ENCODE data around the gene ZNF682. TPM values are rescaled to one million over a fixed set of nuclear protein-coding genes. Genes with fewer than 3 reads are reported as not detected.
"Not testable (repeated sequence)": the region's sequence is repeated elsewhere in the genome, so short reads cannot be mapped to it uniquely, and the experiment has no call there.

Gene ZNF682
- 23.0 and 24.9 TPM in 2 replicates for total RNA-seq (2021)
- long read RNA-seq, transcript ZNF682-203 (4 exons, 3,245 nt), result major isoform, 96 of 142 reads
- long read RNA-seq, partial matches to known transcripts, result 4 of 142 reads
- long read RNA-seq, other reads (novel, unspliced or antisense), result 40 of 142 reads

- WGBS (ENCODE audit: extremely low coverage, insufficient read length, low lambda C conversion rate), result no CpG with 5 or more reads among the region's 25 CpGs
Measured at GRCh38 chr19:20039203-20039723, at the start of gene ZNF682. TSS of gene ZNF682 (minus strand) at chr19:20039505. CDS start at chr19:20039345, 160 bp downstream.

GRCh38 chr19:20082876-20083275 lies 43.6 kb upstream of the ZNF682 start:
- peaks cover 20% of the 10 kb centered on the region for H3K4me1 ChIP-seq (ENCODE audit: insufficient read depth, low read length)
- H3K23me2 ChIP-seq (ENCODE audit: insufficient read length, low read depth, low read length, poor library complexity, severe bottlenecking); DNase-seq; H2BK15ac ChIP-seq (ENCODE audit: low read depth, low read length); H4K91ac ChIP-seq (ENCODE audit: insufficient read length, low read depth, low read length); H3K14ac ChIP-seq (ENCODE audit: insufficient read depth, low read length); H3K18ac ChIP-seq (ENCODE audit: insufficient read length, low read depth, low read length); H4K20me1 ChIP-seq (ENCODE audit: control insufficient read depth, insufficient read depth, insufficient read length); H2BK120ac ChIP-seq (ENCODE audit: low read depth, low read length, poor library complexity, severe bottlenecking); H2BK20ac ChIP-seq (ENCODE audit: low read depth, low read length, poor library complexity, severe bottlenecking); H3T11ph ChIP-seq (ENCODE audit: low read length); H3K9me3 ChIP-seq (ENCODE audit: control insufficient read depth, low read depth, low read length); H2AK5ac ChIP-seq (ENCODE audit: insufficient read length, low read length); H4K5ac ChIP-seq (ENCODE audit: insufficient read length, low read depth, low read length); H2BK5ac ChIP-seq (ENCODE audit: insufficient read length, low read length); H3K27me3 Mint-ChIP-seq (ENCODE audit: low read depth); H2AFZ ChIP-seq (ENCODE audit: low read length); H4K8ac ChIP-seq (replicated peaks; ENCODE audit: insufficient read length, low read depth, low read length); H3K9ac ChIP-seq (ENCODE audit: extremely low read depth, insufficient read length, low read length); H3K23ac ChIP-seq (ENCODE audit: insufficient read length, low read depth, low read length); H3K27ac ChIP-seq (ENCODE audit: insufficient read length, low read depth, low read length); H3K4ac ChIP-seq (ENCODE audit: low read depth, low read length); H2BK12ac ChIP-seq (ENCODE audit: insufficient read length, low read depth, low read length); H3K27me3 ChIP-seq (ENCODE audit: insufficient read depth, low read length); H3K56ac ChIP-seq (ENCODE audit: insufficient read length, low read depth, low read length); H3K79me1 ChIP-seq (ENCODE audit: insufficient read depth, low read depth, low read length, poor library complexity, severe bottlenecking): not testable (repeated sequence)
- WGBS (ENCODE audit: extremely low coverage, insufficient read length, low lambda C conversion rate), result no CpG with 5 or more reads among the region's 7 CpGs
- peak overlapping the region; percentile 41 for H3K4me2 ChIP-seq (ENCODE audit: insufficient read depth, insufficient read length, low read length)
- H3K4me3 Mint-ChIP-seq, result peak overlapping the region; percentile 99
- H3K9me3 Mint-ChIP-seq, result peaks cover 0 to 39% of the 10 kb centered on the region in 2 experiments; a peak in 4 of 5 replicates
- peak overlapping the region; percentile 85 to 97 (median 89) for H3K27ac Mint-ChIP-seq
- peaks cover 62 to 65% of the 10 kb centered on the region in 2 experiments for H3K4me1 Mint-ChIP-seq
- peaks cover 41 to 68% (median 49%) of the 10 kb centered on the region in 3 experiments for H3K36me3 Mint-ChIP-seq (ENCODE audit: insufficient read depth in 1 of 3, low read depth in 3 of 3)
- H3K79me2 ChIP-seq (ENCODE audit: insufficient read depth, low read length), result peaks cover 72% of the 10 kb centered on the region; the same call in 1 of the 2 replicates

More at GRCh38 chr19:20039203-20039723, at the start of gene ZNF682:
- H4K20me1 ChIP-seq (ENCODE audit: control insufficient read depth, insufficient read depth, insufficient read length), result no peaks in the 10 kb centered on the region
- peaks cover 5% of the 10 kb centered on the region; the same call in 1 of the 2 replicates for H3K79me2 ChIP-seq (ENCODE audit: insufficient read depth, low read length)
- H2BK15ac ChIP-seq (ENCODE audit: low read depth, low read length), result no peak within 1 kb of the TSS
- H3K56ac ChIP-seq (ENCODE audit: insufficient read length, low read depth, low read length), result no peak within 1 kb of the TSS
- H2AFZ ChIP-seq (ENCODE audit: low read length), result no peak within 1 kb of the TSS
- H4K91ac ChIP-seq (ENCODE audit: insufficient read length, low read depth, low read length), result no peak within 1 kb of the TSS
- peaks cover 4% of the 10 kb centered on the region; the same call in 1 of the 2 replicates for H3K4me1 ChIP-seq (ENCODE audit: insufficient read depth, low read length)
- H3K36me3 Mint-ChIP-seq (ENCODE audit: insufficient read depth in 1 of 3, low read depth in 3 of 3), result peaks cover 6 to 15% (median 10%) of the 10 kb centered on the region in 3 experiments
- no peak within 1 kb of the TSS for H3K4ac ChIP-seq (ENCODE audit: low read depth, low read length)
- H3K27ac Mint-ChIP-seq, result peak within 1 kb of the TSS; percentile 97 to 99 (median 99)
- no peaks in the 10 kb centered on the region for H3K27me3 ChIP-seq (ENCODE audit: insufficient read depth, low read length)
- H2BK5ac ChIP-seq (ENCODE audit: insufficient read length, low read length), result peak within 1 kb of the TSS; percentile 10
- H3K27ac ChIP-seq (ENCODE audit: insufficient read length, low read depth, low read length), result peak within 1 kb of the TSS; percentile 85
- H3K14ac ChIP-seq (ENCODE audit: insufficient read depth, low read length), result peak within 1 kb of the TSS; percentile 87
- no peaks in the 10 kb centered on the region for H3K9me3 ChIP-seq (ENCODE audit: control insufficient read depth, low read depth, low read length)
- TF ChIP-seq, protein P1, sequence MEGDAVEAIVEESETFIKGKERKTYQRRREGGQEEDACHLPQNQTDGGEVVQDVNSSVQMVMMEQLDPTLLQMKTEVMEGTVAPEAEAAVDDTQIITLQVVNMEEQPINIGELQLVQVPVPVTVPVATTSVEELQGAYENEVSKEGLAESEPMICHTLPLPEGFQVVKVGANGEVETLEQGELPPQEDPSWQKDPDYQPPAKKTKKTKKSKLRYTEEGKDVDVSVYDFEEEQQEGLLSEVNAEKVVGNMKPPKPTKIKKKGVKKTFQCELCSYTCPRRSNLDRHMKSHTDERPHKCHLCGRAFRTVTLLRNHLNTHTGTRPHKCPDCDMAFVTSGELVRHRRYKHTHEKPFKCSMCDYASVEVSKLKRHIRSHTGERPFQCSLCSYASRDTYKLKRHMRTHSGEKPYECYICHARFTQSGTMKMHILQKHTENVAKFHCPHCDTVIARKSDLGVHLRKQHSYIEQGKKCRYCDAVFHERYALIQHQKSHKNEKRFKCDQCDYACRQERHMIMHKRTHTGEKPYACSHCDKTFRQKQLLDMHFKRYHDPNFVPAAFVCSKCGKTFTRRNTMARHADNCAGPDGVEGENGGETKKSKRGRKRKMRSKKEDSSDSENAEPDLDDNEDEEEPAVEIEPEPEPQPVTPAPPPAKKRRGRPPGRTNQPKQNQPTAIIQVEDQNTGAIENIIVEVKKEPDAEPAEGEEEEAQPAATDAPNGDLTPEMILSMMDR (conservative IDR thresholded peaks at IDR 0.05), result no peak
- peaks cover 15 to 17% of the 10 kb centered on the region in 2 experiments for H3K4me1 Mint-ChIP-seq
- H3K23ac ChIP-seq (ENCODE audit: insufficient read length, low read depth, low read length), result no peak within 1 kb of the TSS
- H3T11ph ChIP-seq (ENCODE audit: low read length), result no peak within 1 kb of the TSS
- peak within 1 kb of the TSS; percentile 93 for H3K9ac ChIP-seq (ENCODE audit: extremely low read depth, insufficient read length, low read length)
- peak within 1 kb of the TSS; percentile 91 for H3K18ac ChIP-seq (ENCODE audit: insufficient read length, low read depth, low read length)
- H4K8ac ChIP-seq (replicated peaks; ENCODE audit: insufficient read length, low read depth, low read length), result no peak within 1 kb of the TSS
- no peak within 1 kb of the TSS for H2BK120ac ChIP-seq (ENCODE audit: low read depth, low read length, poor library complexity, severe bottlenecking)
- DNase-seq, result peak; percentile 97
- H3K9me3 Mint-ChIP-seq, result peaks cover 0 to 10% of the 10 kb centered on the region in 2 experiments; a peak in 3 of 5 replicates
- no peaks in the 10 kb centered on the region for H3K27me3 Mint-ChIP-seq (ENCODE audit: low read depth)
- no peak within 1 kb of the TSS for H2BK12ac ChIP-seq (ENCODE audit: insufficient read length, low read depth, low read length)
- peak within 1 kb of the TSS; percentile 56 for H4K5ac ChIP-seq (ENCODE audit: insufficient read length, low read depth, low read length)
- H3K4me2 ChIP-seq (ENCODE audit: insufficient read depth, insufficient read length, low read length), result peak within 1 kb of the TSS; percentile 71
- peak within 1 kb of the TSS; percentile 91 to 95 for H3K4me3 Mint-ChIP-seq
- H3K79me1 ChIP-seq (ENCODE audit: insufficient read depth, low read depth, low read length, poor library complexity, severe bottlenecking), result no peaks in the 10 kb centered on the region
- no peak within 1 kb of the TSS for H2AK5ac ChIP-seq (ENCODE audit: insufficient read length, low read length)
- H3K23me2 ChIP-seq (ENCODE audit: insufficient read length, low read depth, low read length, poor library complexity, severe bottlenecking), result peaks cover 3% of the 10 kb centered on the region
- H2BK20ac ChIP-seq (ENCODE audit: low read depth, low read length, poor library complexity, severe bottlenecking), result no peak within 1 kb of the TSS

Measured in H9 (cell line).